CD4-positive, alpha-beta T cell treated with Interferon gamma for 1 hour (primary cell): ENCODE results near the gene ECHDC3.

Source experiments
- DNase-seq: peaks from one replicate; pipeline ENCODE4 v3.0.0-alpha.2; 2020

The ECHDC3 gene

GRCh38 chr10:11787846-11788245 lies 45.7 kb downstream of the ECHDC3 start:
- DNase-seq: no peak

GRCh38 chr10:11789306-11789705 lies 47.1 kb downstream of the ECHDC3 start:
- DNase-seq: no peak

- no peak for DNase-seq
Measured at GRCh38 chr10:11789956-11790355, 47.8 kb downstream of the ECHDC3 start.

GRCh38 chr10:11793762-11794479 lies 51.7 kb downstream of the ECHDC3 start:
- DNase-seq: no peak

- no peak for DNase-seq
Measured at GRCh38 chr10:11794566-11794965, 52.4 kb downstream of the ECHDC3 start.

- no peak for DNase-seq
Measured at GRCh38 chr10:11795101-11795920, 53.1 kb downstream of the ECHDC3 start.

- no peak for DNase-seq
Measured at GRCh38 chr10:11796474-11796873, 54.3 kb downstream of the ECHDC3 start.

- DNase-seq: no peak
Measured at GRCh38 chr10:11797281-11797680, 55.1 kb downstream of the ECHDC3 start.

GRCh38 chr10:11797847-11798633 lies 55.9 kb downstream of the ECHDC3 start:
- DNase-seq: no peak

- DNase-seq: no peak
Measured at GRCh38 chr10:11798845-11799735, 56.9 kb downstream of the ECHDC3 start.

GRCh38 chr10:11799736-11800080 lies 57.5 kb downstream of the ECHDC3 start:
- DNase-seq: no peak

- DNase-seq: no peak
Measured at GRCh38 chr10:11804336-11804735, 62.2 kb downstream of the ECHDC3 start.

GRCh38 chr10:11805792-11806191 lies 63.6 kb downstream of the ECHDC3 start:
- DNase-seq: no peak

- no peak for DNase-seq
Measured at GRCh38 chr10:11806706-11807105, 64.5 kb downstream of the ECHDC3 start.

- no peak for DNase-seq
Measured at GRCh38 chr10:11808808-11809207, 66.6 kb downstream of the ECHDC3 start.

- DNase-seq: no peak
Measured at GRCh38 chr10:11810313-11810766, 68.2 kb downstream of the ECHDC3 start.

GRCh38 chr10:11810973-11811372 lies 68.8 kb downstream of the ECHDC3 start:
- DNase-seq: no peak

- no peak for DNase-seq
Measured at GRCh38 chr10:11813177-11813576, 71.0 kb downstream of the ECHDC3 start.
